ENCODE data around the gene CAPN3. TPM values are rescaled to one million over a fixed set of nuclear protein-coding genes. Genes with fewer than 3 reads are reported as not detected.

CAPN3 gene
- total RNA-seq, 3 donors from 2014 or later, result 12.5 to 27.1 (median 15.4) TPM

DNA sequence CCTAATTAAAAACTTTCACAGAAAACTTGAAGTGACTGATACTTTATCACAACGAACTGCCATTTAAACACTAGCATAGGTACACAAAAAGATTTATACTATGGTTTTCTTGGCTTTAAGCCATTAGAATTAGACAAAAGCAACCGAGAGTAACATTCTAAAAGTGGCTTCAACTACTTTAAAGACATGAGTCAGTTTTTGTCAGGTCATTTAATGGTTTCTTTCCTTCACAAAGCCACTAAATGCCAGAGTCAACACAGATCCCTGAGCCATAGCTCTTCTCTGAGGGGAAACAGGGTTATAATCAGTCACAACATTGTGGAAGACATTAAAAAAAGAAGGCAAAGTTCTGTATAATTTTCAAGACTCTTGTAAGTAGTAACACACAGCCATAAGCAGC lies 54.6 kb downstream of the CAPN3 start:
- no peak for DNase-seq (ENCODE audit: low spot score in 2 of 2)
- Histone ChIP-seq H3K9me3 (no peaks in the 10 kb centered on the region), H3K27me3 (no peaks in the 10 kb centered on the region), H3K27ac (no peak overlapping the region), H3K36me3 (peaks cover 19% of the 10 kb centered on the region), H3K4me1 (no peaks in the 10 kb centered on the region), H3K4me3 (no peak overlapping the region)
- no peak for TF ChIP-seq POLR2AphosphoS5 (IDR thresholded peaks at IDR 0.05)
- TF ChIP-seq POLR2A (IDR thresholded peaks at IDR 0.05), result no peak
- TF ChIP-seq, protein P1, sequence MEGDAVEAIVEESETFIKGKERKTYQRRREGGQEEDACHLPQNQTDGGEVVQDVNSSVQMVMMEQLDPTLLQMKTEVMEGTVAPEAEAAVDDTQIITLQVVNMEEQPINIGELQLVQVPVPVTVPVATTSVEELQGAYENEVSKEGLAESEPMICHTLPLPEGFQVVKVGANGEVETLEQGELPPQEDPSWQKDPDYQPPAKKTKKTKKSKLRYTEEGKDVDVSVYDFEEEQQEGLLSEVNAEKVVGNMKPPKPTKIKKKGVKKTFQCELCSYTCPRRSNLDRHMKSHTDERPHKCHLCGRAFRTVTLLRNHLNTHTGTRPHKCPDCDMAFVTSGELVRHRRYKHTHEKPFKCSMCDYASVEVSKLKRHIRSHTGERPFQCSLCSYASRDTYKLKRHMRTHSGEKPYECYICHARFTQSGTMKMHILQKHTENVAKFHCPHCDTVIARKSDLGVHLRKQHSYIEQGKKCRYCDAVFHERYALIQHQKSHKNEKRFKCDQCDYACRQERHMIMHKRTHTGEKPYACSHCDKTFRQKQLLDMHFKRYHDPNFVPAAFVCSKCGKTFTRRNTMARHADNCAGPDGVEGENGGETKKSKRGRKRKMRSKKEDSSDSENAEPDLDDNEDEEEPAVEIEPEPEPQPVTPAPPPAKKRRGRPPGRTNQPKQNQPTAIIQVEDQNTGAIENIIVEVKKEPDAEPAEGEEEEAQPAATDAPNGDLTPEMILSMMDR (IDR thresholded peaks at IDR 0.05), result no peak
- intact Hi-C loops (cut with DNase I; ENCODE audit: low total_unique reads), result no loop called here

DNA sequence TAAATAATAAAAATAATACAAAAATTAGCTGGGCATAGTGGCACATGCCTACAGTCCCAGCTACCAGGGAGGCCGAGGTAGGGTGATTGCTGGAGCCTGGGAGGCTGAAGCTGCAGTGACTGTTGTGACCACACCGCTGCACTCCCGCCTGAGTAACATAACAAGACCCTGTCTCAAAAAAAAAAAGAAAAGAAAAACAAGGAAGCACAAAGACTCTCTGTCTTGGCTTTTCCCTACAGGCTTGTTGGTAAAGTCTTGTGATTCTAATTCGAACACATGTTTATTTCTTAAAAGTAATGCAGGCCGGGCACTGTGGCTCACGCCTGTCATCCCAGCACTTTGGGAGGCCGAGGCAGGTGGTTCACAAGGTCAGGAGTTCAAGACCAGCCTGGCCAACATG lies 60.1 kb downstream of the CAPN3 start:
- TF ChIP-seq POLR2AphosphoS5 (IDR thresholded peaks at IDR 0.05), result no peak
- no peak overlapping the region for H3K27ac ChIP-seq

DNA sequence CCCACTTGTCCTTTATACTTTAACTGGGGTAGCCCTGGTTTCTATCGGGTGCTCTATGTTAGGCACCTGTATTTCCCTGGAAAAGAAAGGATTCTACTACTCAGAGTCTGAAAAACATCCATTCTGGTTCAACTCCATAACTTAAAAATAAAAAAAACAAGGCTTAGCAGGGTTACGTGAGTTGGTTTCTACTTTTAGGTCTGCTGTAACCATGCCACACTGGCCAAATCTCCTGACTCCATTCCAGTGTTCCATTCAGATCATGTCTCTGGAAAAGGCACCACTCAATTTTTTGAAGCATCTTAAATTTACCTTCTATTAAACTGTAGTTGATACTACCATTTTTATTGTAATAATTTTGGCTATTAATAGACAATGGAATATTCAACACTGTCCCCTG lies 62.1 kb downstream of the CAPN3 start:
- no peak overlapping the region for H3K4me3 ChIP-seq
- H3K27me3 ChIP-seq, result no peaks in the 10 kb centered on the region
- no peaks in the 10 kb centered on the region for H3K9me3 ChIP-seq
- no peak for DNase-seq (ENCODE audit: low spot score in 2 of 2)
- no peak overlapping the region for H3K27ac ChIP-seq
- intact Hi-C loops (cut with DNase I; ENCODE audit: low total_unique reads), result no loop called here
- H3K36me3 ChIP-seq, result peaks cover 26% of the 10 kb centered on the region
- TF ChIP-seq, protein P1 (IDR thresholded peaks at IDR 0.05), result no peak
- TF ChIP-seq POLR2AphosphoS5 (IDR thresholded peaks at IDR 0.05) (no peak), POLR2A (IDR thresholded peaks at IDR 0.05) (no peak)
- no peaks in the 10 kb centered on the region for H3K4me1 ChIP-seq

More for the DNA sequence above, 60.1 kb downstream of the CAPN3 start:
- Histone ChIP-seq H3K4me1 (no peaks in the 10 kb centered on the region), H3K36me3 (peaks cover 26% of the 10 kb centered on the region), H3K27me3 (no peaks in the 10 kb centered on the region), H3K4me3 (no peak overlapping the region), H3K9me3 (no peaks in the 10 kb centered on the region)
- no peak for DNase-seq (ENCODE audit: low spot score in 2 of 2)
- intact Hi-C loops (cut with DNase I; ENCODE audit: low total_unique reads), result no loop called here

DNA sequence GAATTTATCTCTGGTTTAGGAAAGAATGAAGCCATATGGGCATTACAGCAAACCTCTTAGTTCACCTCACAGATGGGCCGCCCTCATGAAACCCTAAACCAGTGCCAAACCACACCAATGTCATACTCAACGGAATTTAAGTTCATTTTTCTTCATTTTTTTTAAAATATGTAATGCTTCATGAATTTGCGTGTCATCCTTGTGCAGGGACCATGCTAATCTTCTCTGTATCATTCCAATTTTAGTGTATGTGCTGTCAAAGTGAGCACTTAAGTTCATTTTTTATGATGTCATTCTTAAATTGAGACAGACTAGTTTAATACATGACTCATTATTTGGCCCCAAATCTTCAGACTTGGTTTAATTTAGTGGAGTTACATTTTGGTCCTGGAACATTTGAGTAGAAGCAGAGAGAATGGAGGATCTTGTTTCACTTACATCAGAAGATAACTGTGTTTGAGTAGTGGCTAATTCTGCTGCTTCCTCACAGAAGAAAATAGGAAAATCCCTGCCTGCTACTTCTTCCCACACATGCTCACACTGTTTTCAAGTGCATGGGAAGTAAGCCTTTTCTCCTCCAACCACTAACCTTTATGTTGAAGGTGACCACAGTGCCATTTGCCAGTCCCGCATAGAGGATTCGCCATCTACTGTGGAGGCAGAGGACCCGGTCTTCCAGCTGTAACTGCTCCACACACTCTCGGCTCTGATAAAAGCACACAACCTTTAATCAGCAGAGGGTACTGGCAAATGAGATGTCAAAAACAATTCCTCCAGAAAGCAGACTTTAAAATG lies 68.3 kb downstream of the CAPN3 start:
- TF ChIP-seq POLR2AphosphoS5 (IDR thresholded peaks at IDR 0.05), result no peak
- no peak for TF ChIP-seq POLR2A (IDR thresholded peaks at IDR 0.05)
- TF ChIP-seq, protein P1 (IDR thresholded peaks at IDR 0.05), result no peak
- H3K36me3 ChIP-seq, result peaks cover 11% of the 10 kb centered on the region
- H3K9me3 ChIP-seq, result no peaks in the 10 kb centered on the region
- H3K4me1 ChIP-seq, result no peaks in the 10 kb centered on the region
- intact Hi-C loops (cut with DNase I; ENCODE audit: low total_unique reads), result no loop called here
- no peak for DNase-seq (ENCODE audit: low spot score in 2 of 2)
- peak overlapping the region in 1 of 2 donors; percentile 20 for H3K27ac ChIP-seq
- H3K4me3 ChIP-seq, result no peak overlapping the region
- no peaks in the 10 kb centered on the region for H3K27me3 ChIP-seq

DNA sequence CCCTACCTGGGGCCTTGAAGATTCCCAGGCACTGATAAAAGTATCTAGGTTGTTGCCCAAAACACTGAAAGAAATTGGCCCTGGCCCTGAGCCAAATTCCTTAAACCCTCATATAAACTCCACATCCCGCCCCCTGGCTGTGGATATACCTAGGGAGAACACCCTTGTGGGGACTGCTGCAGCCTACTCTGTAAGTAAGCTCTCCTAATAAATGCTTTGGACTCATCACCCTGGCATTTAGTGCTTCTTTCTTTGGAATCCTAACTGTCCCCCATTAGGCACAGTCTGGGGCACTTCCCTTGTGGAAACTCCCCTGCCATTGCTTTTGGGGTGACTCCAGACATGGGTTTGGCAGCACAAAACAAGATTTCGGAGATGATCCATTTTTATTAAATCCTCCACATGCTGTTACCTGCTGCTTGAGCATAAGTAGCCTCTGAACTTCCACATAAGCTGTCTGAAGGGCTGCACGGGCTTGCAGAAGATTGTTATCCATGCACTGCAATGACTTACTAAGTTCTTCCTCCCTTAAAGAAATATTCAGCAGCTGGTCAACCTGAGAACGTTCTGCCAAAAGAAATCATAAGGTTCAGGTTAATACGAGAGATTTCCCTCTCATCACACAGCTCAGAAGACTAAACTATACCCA lies 85.2 kb downstream of the CAPN3 start:
- Histone ChIP-seq H3K9me3 (no peaks in the 10 kb centered on the region), H3K27ac (peak overlapping the region in 1 of 2 donors; percentile 25), H3K27me3 (no peaks in the 10 kb centered on the region), H3K36me3 (no peaks in the 10 kb centered on the region), H3K4me3 (no peak overlapping the region), H3K4me1 (no peaks in the 10 kb centered on the region)
- no peak for DNase-seq (ENCODE audit: low spot score in 2 of 2)
- intact Hi-C loops (cut with DNase I; ENCODE audit: low total_unique reads), result no loop called here
- TF ChIP-seq POLR2A (IDR thresholded peaks at IDR 0.05) (no peak), POLR2AphosphoS5 (IDR thresholded peaks at IDR 0.05) (no peak)
- TF ChIP-seq, protein P1 (IDR thresholded peaks at IDR 0.05), result no peak

All from breast epithelium (tissue), 4 donors.